ENCODE results near the gene PPP2R5E.
"Not testable (repeated sequence)": the region's sequence is repeated elsewhere in the genome, so short reads cannot be mapped to it uniquely, and the experiment has no call there.

GRCh38 chr14:63522511-63522910, 20.7 kb downstream of the PPP2R5E start:
- not testable (repeated sequence) for TF ChIP-seq SPI1 (IDR thresholded peaks at IDR 0.05; ENCODE audit: borderline replicate concordance, insufficient read depth, low read depth, low read length)
- TF ChIP-seq, protein P1, sequence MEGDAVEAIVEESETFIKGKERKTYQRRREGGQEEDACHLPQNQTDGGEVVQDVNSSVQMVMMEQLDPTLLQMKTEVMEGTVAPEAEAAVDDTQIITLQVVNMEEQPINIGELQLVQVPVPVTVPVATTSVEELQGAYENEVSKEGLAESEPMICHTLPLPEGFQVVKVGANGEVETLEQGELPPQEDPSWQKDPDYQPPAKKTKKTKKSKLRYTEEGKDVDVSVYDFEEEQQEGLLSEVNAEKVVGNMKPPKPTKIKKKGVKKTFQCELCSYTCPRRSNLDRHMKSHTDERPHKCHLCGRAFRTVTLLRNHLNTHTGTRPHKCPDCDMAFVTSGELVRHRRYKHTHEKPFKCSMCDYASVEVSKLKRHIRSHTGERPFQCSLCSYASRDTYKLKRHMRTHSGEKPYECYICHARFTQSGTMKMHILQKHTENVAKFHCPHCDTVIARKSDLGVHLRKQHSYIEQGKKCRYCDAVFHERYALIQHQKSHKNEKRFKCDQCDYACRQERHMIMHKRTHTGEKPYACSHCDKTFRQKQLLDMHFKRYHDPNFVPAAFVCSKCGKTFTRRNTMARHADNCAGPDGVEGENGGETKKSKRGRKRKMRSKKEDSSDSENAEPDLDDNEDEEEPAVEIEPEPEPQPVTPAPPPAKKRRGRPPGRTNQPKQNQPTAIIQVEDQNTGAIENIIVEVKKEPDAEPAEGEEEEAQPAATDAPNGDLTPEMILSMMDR (IDR thresholded peaks at IDR 0.05 in 2 of 3, conservative IDR thresholded peaks at IDR 0.05 in 1 of 3; ENCODE audit: control insufficient read depth in 2 of 3, extremely low read depth in 1 of 3, insufficient read depth in 1 of 3, low read depth in 3 of 3, low read length in 3 of 3), result not testable (repeated sequence)

Data from GM12878 (cell line).